IMR-90 (cell line): Measurements from ENCODE around the gene CRLF1.

ENCODE experiments used
- MXI1 ChIP-seq: IDR thresholded peaks from 2 replicates; pipeline ENCODE4 v1.6.1; 2012; ENCODE audit warnings: low read depth, mild to moderate bottlenecking, low read length, moderate library complexity, borderline replicate concordance
- RAD21 ChIP-seq: IDR thresholded peaks from 2 replicates; pipeline ENCODE4 v1.6.1; 2012; ENCODE audit warnings: low read length, improper control_type of control experiment
- SMC3 ChIP-seq: fragments of 150-350 bp; IDR thresholded peaks from 2 replicates; pipeline ENCODE4 v1.6.1; 2016; ENCODE audit warnings: low read depth, mild to moderate bottlenecking, antibody characterized with exemption, low read length, moderate library complexity
- TF ChIP-seq, protein P1 (sequence below): conservative IDR thresholded peaks from 2 replicates; pipeline ENCODE4 v1.5.1; 2012; ENCODE audit warnings: mild to moderate bottlenecking, low read depth, low read length, improper control_type of control experiment

DNA sequence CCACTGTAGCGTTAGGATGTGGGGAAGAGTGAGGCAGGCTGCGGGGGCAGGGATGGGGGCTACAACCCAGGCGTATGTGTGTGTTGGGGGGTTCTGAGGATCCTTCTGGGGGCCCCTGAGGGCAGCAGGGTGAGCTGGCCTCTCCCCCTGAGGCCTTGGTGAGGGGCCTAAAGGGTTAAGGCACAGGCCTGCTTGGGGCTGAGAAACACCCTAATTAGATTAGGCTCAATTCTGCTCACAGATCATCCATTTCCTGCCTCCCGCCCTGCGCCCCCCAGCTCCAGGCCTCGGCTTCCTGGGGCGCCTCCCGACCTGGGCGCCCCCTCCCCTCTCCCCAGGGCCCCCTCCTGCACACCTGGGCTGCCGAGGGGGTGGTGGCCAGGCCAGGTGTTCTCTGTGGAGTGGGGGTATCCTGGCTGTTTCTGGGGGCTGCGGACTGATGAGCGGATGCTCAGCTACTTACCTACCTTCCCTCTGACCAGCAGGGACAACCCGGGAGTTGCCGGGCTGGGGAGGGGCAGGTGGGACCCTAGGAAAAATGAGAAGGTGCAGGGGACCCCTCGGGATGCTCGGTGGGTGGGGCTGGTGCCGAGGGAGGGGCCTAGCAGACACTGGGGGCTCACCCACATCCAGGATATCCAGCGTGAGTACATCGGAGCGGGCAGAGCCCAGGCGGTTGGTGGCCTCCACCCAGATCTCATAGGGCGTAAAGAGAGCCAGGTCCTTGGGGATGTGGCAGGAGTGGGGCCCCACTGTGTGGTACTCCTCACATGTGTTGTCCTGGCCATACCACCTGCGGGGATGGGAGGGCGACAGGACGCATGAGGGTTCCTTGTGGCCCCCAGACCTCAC, 8.6 kb downstream of the CRLF1 start:
- TF ChIP-seq, protein P1, sequence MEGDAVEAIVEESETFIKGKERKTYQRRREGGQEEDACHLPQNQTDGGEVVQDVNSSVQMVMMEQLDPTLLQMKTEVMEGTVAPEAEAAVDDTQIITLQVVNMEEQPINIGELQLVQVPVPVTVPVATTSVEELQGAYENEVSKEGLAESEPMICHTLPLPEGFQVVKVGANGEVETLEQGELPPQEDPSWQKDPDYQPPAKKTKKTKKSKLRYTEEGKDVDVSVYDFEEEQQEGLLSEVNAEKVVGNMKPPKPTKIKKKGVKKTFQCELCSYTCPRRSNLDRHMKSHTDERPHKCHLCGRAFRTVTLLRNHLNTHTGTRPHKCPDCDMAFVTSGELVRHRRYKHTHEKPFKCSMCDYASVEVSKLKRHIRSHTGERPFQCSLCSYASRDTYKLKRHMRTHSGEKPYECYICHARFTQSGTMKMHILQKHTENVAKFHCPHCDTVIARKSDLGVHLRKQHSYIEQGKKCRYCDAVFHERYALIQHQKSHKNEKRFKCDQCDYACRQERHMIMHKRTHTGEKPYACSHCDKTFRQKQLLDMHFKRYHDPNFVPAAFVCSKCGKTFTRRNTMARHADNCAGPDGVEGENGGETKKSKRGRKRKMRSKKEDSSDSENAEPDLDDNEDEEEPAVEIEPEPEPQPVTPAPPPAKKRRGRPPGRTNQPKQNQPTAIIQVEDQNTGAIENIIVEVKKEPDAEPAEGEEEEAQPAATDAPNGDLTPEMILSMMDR = no peak
- TF ChIP-seq RAD21 (no peak), SMC3 (no peak), MXI1 (no peak)
